A673 (cell line): ENCODE results near the gene FMR1. TPM values are rescaled to one million over a fixed set of nuclear protein-coding genes. Genes with fewer than 3 reads are reported as not detected.

Source experiments
- Bru-seq: library from RNA; stranded (reverse); fragments of 400-500 nt; gene quantifications from one replicate; lab custom pipeline; 2021; lab: Mats Ljungman, UMichigan
- BruChase-seq, 2 experiments: library from RNA; stranded (reverse); fragments of 400-500 nt; gene quantifications; one replicate each; lab custom pipeline; 2021; lab: Mats Ljungman, UMichigan
- BruUV-seq: library from RNA; stranded (reverse); fragments of 400-500 nt; replicated peaks from 2 replicates; lab custom pipeline; 2021; lab: Mats Ljungman, UMichigan
- CTCF ChIA-PET: fragments of 300-600 bp; sonication (Branson Sonifier 250); formaldehyde crosslinking; loops from one replicate; lab custom pipeline; 2022; ENCODE audit warnings: antibody characterized with exemption; lab: Charles Lee
- POLR2A ChIA-PET: fragments of 300-600 bp; sonication (Branson Sonifier 250); formaldehyde crosslinking; loops from one replicate; lab custom pipeline; 2022; ENCODE audit warnings: antibody characterized with exemption; ENCODE audit not compliant: low non-redundant PET; lab: Charles Lee
- DNase-seq: peaks from one replicate; pipeline ENCODE4 v3.0.0-alpha.2; 2015; ENCODE audit warnings: low spot score
- H3K27ac ChIP-seq: fragments of 200-600 bp; sonication (generic); 2 replicates; pipeline ENCODE4 v1.5.1; 2016; ENCODE audit warnings: mixed run types, low read depth, mild to moderate bottlenecking, mixed read lengths, antibody characterized with exemption, low read length; ENCODE audit not compliant: poor library complexity, severe bottlenecking
- H3K27me3 ChIP-seq: fragments of 200-600 bp; sonication (generic); replicated peaks from 2 replicates; pipeline ENCODE4 v1.6.1; 2017; ENCODE audit warnings: mixed run types, low read depth, mild to moderate bottlenecking, mixed read lengths, antibody characterized with exemption, low read length; ENCODE audit not compliant: insufficient read depth, poor library complexity
- H3K36me3 ChIP-seq: fragments of 200-600 bp; sonication (generic); 2 replicates; pipeline ENCODE4 v1.6.1; 2016; ENCODE audit warnings: mixed run types, mild to moderate bottlenecking, mixed read lengths, antibody characterized with exemption, low read length; ENCODE audit not compliant: insufficient read depth, poor library complexity, severe bottlenecking
- H3K4me1 ChIP-seq: fragments of 200-600 bp; sonication (generic); 2 replicates; pipeline ENCODE4 v1.6.1; 2017; ENCODE audit warnings: mixed run types, mild to moderate bottlenecking, mixed read lengths, antibody characterized with exemption, low read length; ENCODE audit not compliant: insufficient read depth, poor library complexity, severe bottlenecking
- H3K4me3 ChIP-seq: fragments of 200-600 bp; sonication (generic); 2 replicates; pipeline ENCODE4 v1.5.1; 2016; ENCODE audit warnings: low read depth, mixed run types, mild to moderate bottlenecking, mixed read lengths, low read length; ENCODE audit not compliant: poor library complexity, severe bottlenecking
- H3K9me3 ChIP-seq: fragments of 200-600 bp; sonication (generic); 2 replicates; pipeline ENCODE4 v1.6.1; 2016; ENCODE audit warnings: mixed run types, low read depth, mild to moderate bottlenecking, mixed read lengths, antibody characterized with exemption, low read length; ENCODE audit not compliant: poor library complexity, severe bottlenecking
- EZH2 ChIP-seq: fragments of 200-600 bp; sonication (generic); IDR thresholded peaks from 2 replicates; pipeline ENCODE4 v1.6.1; 2017; ENCODE audit warnings: borderline replicate concordance, low read depth, mild to moderate bottlenecking, mixed read lengths, antibody characterized with exemption, low read length; ENCODE audit not compliant: poor library complexity, severe bottlenecking
- intact Hi-C: fragments of 100-400 bp; cut with micrococcal nuclease; formaldehyde crosslinking; loops from one replicate; pipeline ENCODE4 v1.10.0; 2022; ENCODE audit not compliant: unreplicated experiment
- long read RNA-seq: library from polyadenylated mRNA; stranded (forward); transcript quantifications from one replicate; pipeline ENCODE4 v2.0.0, GENCODE V29; 2022
- total RNA-seq: library from RNA; stranded (reverse); gene quantifications from 2 replicates; pipeline ENCODE4 v1.2.3, GENCODE V29; 2021
- TF ChIP-seq, protein P1 (sequence below): fragments of 300-800, 200-600 bp; sonication (generic); conservative IDR thresholded peaks from 2 replicates; pipeline ENCODE4 v1.5.1; 2017; ENCODE audit warnings: low read depth, mild to moderate bottlenecking, antibody characterized with exemption, low read length, moderate library complexity, mixed read lengths

FMR1 gene
- total RNA-seq (72.9 and 77.4 TPM in 2 replicates), Bru-seq, nascent RNA (percentile 91 among the genes with signal in this experiment), BruChase-seq, experiment 1, labeled RNA remaining after a 2-hour chase (percentile 90 among the genes with signal in this experiment), BruChase-seq, experiment 2, labeled RNA remaining after a 6-hour chase (percentile 93 among the genes with signal in this experiment)
- long read RNA-seq, full-length matches to known transcripts: 57 of 117 reads
- long read RNA-seq, partial matches to known transcripts: 17 of 117 reads
- long read RNA-seq, other reads (novel, unspliced or antisense): 43 of 117 reads

DNA sequence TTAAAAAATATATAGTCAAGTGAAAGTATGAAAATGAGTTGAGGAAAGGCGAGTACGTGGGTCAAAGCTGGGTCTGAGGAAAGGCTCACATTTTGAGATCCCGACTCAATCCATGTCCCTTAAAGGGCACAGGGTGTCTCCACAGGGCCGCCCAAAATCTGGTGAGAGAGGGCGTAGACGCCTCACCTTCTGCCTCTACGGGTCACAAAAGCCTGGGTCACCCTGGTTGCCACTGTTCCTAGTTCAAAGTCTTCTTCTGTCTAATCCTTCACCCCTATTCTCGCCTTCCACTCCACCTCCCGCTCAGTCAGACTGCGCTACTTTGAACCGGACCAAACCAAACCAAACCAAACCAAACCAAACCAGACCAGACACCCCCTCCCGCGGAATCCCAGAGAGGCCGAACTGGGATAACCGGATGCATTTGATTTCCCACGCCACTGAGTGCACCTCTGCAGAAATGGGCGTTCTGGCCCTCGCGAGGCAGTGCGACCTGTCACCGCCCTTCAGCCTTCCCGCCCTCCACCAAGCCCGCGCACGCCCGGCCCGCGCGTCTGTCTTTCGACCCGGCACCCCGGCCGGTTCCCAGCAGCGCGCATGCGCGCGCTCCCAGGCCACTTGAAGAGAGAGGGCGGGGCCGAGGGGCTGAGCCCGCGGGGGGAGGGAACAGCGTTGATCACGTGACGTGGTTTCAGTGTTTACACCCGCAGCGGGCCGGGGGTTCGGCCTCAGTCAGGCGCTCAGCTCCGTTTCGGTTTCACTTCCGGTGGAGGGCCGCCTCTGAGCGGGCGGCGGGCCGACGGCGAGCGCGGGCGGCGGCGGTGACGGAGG lies at the start of gene FMR1:
Gene FMR1, plus strand, starts transcription at position 728 of the 831 bp plus-strand sequence. CDS start 261 bp downstream, outside the sequence.
- BruUV-seq: no TSS peak
- H3K4me1 ChIP-seq: peaks cover 6% of the 10 kb centered on the region
- TF ChIP-seq EZH2: no peak
- TF ChIP-seq, protein P1, sequence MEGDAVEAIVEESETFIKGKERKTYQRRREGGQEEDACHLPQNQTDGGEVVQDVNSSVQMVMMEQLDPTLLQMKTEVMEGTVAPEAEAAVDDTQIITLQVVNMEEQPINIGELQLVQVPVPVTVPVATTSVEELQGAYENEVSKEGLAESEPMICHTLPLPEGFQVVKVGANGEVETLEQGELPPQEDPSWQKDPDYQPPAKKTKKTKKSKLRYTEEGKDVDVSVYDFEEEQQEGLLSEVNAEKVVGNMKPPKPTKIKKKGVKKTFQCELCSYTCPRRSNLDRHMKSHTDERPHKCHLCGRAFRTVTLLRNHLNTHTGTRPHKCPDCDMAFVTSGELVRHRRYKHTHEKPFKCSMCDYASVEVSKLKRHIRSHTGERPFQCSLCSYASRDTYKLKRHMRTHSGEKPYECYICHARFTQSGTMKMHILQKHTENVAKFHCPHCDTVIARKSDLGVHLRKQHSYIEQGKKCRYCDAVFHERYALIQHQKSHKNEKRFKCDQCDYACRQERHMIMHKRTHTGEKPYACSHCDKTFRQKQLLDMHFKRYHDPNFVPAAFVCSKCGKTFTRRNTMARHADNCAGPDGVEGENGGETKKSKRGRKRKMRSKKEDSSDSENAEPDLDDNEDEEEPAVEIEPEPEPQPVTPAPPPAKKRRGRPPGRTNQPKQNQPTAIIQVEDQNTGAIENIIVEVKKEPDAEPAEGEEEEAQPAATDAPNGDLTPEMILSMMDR: no peak
- CTCF ChIA-PET: no interaction called here
- DNase-seq: peak; percentile 93
- H3K9me3 ChIP-seq: no peaks in the 10 kb centered on the region
- H3K36me3 ChIP-seq: no peaks in the 10 kb centered on the region
- intact Hi-C loops: no loop called here
- peak within 1 kb of the TSS; percentile 72 for H3K4me3 ChIP-seq
- peak within 1 kb of the TSS; percentile 89 for H3K27ac ChIP-seq
- POLR2A ChIA-PET: no interaction called here
- H3K27me3 ChIP-seq: no peaks in the 10 kb centered on the region

DNA sequence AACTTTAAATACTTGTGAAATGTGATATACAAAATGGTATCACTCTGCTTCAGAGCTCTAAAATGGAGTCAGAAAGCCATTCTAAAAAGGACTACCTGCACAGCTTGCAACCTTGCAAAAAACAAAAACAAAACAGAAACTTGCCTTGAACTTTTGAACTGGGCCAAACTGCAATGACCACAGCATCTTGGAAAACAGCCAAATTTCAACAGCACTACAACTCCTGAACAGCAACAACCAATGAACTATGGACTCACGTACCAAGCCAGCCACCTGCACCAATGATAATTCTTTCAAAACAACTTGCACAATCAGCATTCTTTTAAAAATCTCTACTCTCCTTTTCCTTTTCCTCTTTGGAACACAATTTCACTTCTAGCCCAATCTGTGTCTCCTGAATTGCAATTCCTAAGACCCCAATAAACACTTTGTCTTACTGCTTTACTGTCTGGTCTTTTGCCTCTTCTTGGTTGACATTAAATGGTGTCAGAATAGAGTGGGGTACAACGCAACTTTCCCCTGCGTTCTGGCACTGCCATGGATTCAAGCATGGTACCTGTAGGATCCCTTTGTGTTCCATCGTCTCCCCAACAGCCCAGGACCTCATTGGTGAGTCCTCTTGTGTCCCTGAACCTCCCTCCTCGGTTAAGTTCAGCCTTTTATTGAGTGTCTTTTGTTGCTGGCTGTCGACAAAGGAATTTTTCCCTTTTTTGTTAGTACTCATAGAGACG lies 35.7 kb upstream of the FMR1 start:
- Histone ChIP-seq H3K4me1 (no peaks in the 10 kb centered on the region), H3K27ac (no peak overlapping the region), H3K4me3 (no peak overlapping the region), H3K9me3 (no peaks in the 10 kb centered on the region), H3K27me3 (no peaks in the 10 kb centered on the region), H3K36me3 (no peaks in the 10 kb centered on the region)
- no TSS peak for BruUV-seq
- no peak for DNase-seq
- CTCF ChIA-PET: no interaction called here
- POLR2A ChIA-PET: no interaction called here
- intact Hi-C loops: no loop called here
- TF ChIP-seq, protein P1: no peak
- TF ChIP-seq EZH2: no peak

DNA sequence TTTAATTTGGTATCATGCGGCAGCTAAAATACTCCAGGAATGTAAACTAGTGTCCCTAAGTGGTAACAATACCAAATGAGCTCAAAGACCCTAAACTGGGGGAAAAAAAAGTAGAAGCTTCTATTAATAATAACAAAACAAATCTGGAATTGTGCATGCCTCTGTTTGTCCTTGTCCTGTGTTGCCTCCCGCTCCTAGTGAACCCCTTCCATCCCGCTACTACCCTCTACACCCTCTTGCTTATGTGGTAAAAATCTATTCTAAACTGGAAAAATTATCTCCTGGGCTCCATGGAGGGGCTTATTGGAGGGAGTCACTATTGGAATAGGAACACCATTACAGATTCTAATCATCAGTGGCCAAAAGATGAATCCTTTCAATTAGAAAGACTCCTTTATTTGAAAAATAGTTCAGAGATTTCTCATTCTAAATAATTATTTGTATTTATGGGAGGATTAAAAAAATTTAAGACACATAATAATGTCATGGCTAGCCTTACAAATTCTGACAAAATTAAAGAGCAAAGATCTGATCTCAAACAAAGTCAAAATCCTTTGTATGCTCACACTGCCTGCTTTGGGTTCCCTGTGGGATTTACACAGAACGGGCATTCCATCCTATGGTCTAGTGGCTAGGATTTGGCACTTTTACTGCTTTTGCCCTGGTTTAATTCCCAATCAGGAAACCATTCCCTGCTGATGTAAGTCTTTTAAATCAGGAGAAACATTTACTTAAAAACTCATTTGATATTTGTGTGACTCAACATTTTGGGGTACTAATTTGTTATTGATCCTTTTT lies 34.7 kb upstream of the FMR1 start:
- BruUV-seq: no TSS peak
- H3K9me3 ChIP-seq: no peaks in the 10 kb centered on the region
- H3K4me1 ChIP-seq: no peaks in the 10 kb centered on the region
- no peak for DNase-seq
- POLR2A ChIA-PET: no interaction called here
- no peak overlapping the region for H3K4me3 ChIP-seq
- H3K27me3 ChIP-seq: no peaks in the 10 kb centered on the region
- no peak for TF ChIP-seq EZH2
- TF ChIP-seq, protein P1: no peak
- CTCF ChIA-PET: no interaction called here
- H3K27ac ChIP-seq: no peak overlapping the region
- H3K36me3 ChIP-seq: no peaks in the 10 kb centered on the region
- intact Hi-C loops: no loop called here
